Measurements from ENCODE around the gene BLM. TPM values are rescaled to one million over a fixed set of nuclear protein-coding genes. Genes with fewer than 3 reads are reported as not detected.
A peak's percentile ranks its signal among the peaks of the same experiment; 100 is the strongest.

The BLM gene
- total and polyA plus RNA-seq, 9 donors: 0.15 to 1.9 (median 0.78) TPM; not detected in 1

DNA sequence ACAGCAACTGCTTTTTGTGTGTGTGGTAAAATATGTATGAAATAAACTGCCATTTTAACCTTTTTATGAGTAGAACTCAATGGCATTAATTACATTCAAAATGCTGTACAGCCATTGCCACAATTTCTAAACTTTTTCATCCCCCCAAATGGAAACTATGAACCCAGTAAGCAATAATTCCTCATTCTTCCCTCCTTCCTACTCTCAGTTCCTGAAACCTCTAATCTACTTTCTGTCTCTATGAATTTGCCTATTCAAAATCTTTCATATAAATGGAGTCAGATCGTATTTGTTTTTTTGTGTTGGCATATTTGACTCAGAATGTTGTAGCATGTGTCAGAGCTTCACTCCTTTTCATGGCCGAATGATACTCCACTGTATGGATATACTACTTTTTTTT is 5.3 kb upstream of the BLM start:
- intact Hi-C loops (cut with DNase I): loop anchor here in 2 of 4 donors (10.0 kb wide), 2 partner anchors 163 to 323 kb away; no protein-coding TSS in a partner anchor
- Histone ChIP-seq H3K36me3 (no peaks in the 10 kb centered on the region), H3K9me3 (no peaks in the 10 kb centered on the region), H3K27ac (no peak overlapping the region), H3K27me3 (no peaks in the 10 kb centered on the region), H3K4me1 (ENCODE audit: insufficient read depth) (no peaks in the 10 kb centered on the region), H3K4me3 (no peak overlapping the region)
- WGBS, 3 donors: 83 to 91% (median 87%) methylated on average over 2 of the region's 2 CpGs
- DNase-seq: no peak
- TF ChIP-seq EP300 (IDR thresholded peaks at IDR 0.05) (no peak), POLR2A (IDR thresholded peaks at IDR 0.05) (no peak), CTCF (IDR thresholded peaks at IDR 0.05) (no peak)

DNA sequence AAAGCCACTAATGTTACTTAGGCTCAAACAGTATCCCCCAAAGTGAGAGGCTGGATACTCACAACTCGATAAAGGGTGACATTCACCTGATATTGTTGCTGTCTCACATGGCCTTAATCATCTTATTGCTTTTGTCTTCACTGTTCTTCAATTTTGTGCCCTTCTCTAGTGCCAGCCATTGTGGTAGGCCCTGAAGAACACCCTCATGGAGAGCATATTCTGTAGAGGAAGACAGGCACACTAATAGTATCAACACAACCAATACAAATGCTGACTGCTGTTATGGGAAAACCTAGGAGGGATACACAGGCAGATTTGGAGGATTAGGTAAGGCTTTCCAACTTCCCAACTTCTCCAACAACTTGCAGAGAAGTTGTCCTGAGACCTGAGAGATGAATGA is 4.1 kb upstream of the BLM start:
- no peaks in the 10 kb centered on the region for H3K36me3 ChIP-seq
- H3K4me3 ChIP-seq: no peak overlapping the region
- no peak for DNase-seq
- H3K9me3 ChIP-seq: no peaks in the 10 kb centered on the region
- H3K27ac ChIP-seq: no peak overlapping the region
- intact Hi-C loops (cut with DNase I): loop anchor here in 2 of 4 donors (10.0 kb wide), 2 partner anchors 162 to 322 kb away; no protein-coding TSS in a partner anchor
- 94 to 98% (median 94%) methylated on average over 1 of the region's 1 CpG for WGBS, 3 donors
- TF ChIP-seq POLR2A (IDR thresholded peaks at IDR 0.05) (no peak), EP300 (IDR thresholded peaks at IDR 0.05) (no peak), CTCF (IDR thresholded peaks at IDR 0.05) (no peak)
- no peaks in the 10 kb centered on the region for H3K27me3 ChIP-seq
- H3K4me1 ChIP-seq (ENCODE audit: insufficient read depth): peaks cover 3% of the 10 kb centered on the region

- Histone ChIP-seq H3K27ac (peak overlapping the region; percentile 14 to 81), H3K4me1 (ENCODE audit: insufficient read depth) (peaks cover 3% of the 10 kb centered on the region), H3K27me3 (no peaks in the 10 kb centered on the region), H3K4me3 (peak overlapping the region; percentile 70), H3K36me3 (no peaks in the 10 kb centered on the region), H3K9me3 (no peaks in the 10 kb centered on the region)
- DNase-seq: no peak
- 9 to 10% (median 9%) methylated on average over 14 of the region's 14 CpGs for WGBS, 3 donors
- no peak for TF ChIP-seq CTCF (IDR thresholded peaks at IDR 0.05)
- no peak for TF ChIP-seq EP300 (IDR thresholded peaks at IDR 0.05)
- TF ChIP-seq POLR2A (IDR thresholded peaks at IDR 0.05): no peak
- intact Hi-C loops (cut with DNase I): loop anchor here in 2 of 4 donors (5.0 to 10.0 kb wide), 3 partner anchors 158 to 318 kb away; no protein-coding TSS in a partner anchor
These were observed 700 bp upstream of the BLM start for GRCh38 chr15:90716317-90716975.

- no peak overlapping the region for H3K4me3 ChIP-seq
- no peak overlapping the region for H3K27ac ChIP-seq
- no peaks in the 10 kb centered on the region for H3K36me3 ChIP-seq
- DNase-seq: no peak
- TF ChIP-seq EP300 (IDR thresholded peaks at IDR 0.05): no peak
- no peak for TF ChIP-seq POLR2A (IDR thresholded peaks at IDR 0.05)
- no peak for TF ChIP-seq CTCF (IDR thresholded peaks at IDR 0.05)
- H3K27me3 ChIP-seq: no peaks in the 10 kb centered on the region
- peaks cover 3% of the 10 kb centered on the region for H3K4me1 ChIP-seq (ENCODE audit: insufficient read depth)
- whole genome bisulfite sequencing, 3 donors: 55 to 62% (median 58%) methylated on average over 5 of the region's 5 CpGs
- H3K9me3 ChIP-seq: no peaks in the 10 kb centered on the region
- intact Hi-C loops (cut with DNase I): loop anchor here in 2 of 4 donors (5.0 to 10.0 kb wide), 3 partner anchors 157 to 317 kb away; no protein-coding TSS in a partner anchor
These were observed 1.1 kb downstream of the BLM start for GRCh38 chr15:90718232-90718631.

Data from ovary (tissue), 9 donors.